Heart left ventricle (tissue), 16 donors: ENCODE data around the gene FARP1. TPM values are rescaled to one million over a fixed set of nuclear protein-coding genes. Genes with fewer than 3 reads are reported as not detected.
A peak's percentile ranks its signal among the peaks of the same experiment; 100 is the strongest.

ENCODE experiments used
- ATAC-seq, 4 donors: fragments of 200-7000 bp; cut with Tn5 transposase; one replicate each; pipeline ENCODE4 v1.9.1; 2020 to 2022; ENCODE audit warnings: moderate library complexity in 4 of 4, mild to moderate bottlenecking in 3 of 4, moderate number of reproducible peaks in 1 of 4
- DNase-seq, 5 donors: peaks; one replicate each; pipeline ENCODE4 v3.0.0-alpha.2; 2020
- H3K27ac ChIP-seq, 12 donors: fragments of 200-600 bp; sonication (generic) in 4 of 12; one replicate each; pipeline versions ENCODE4 v1.5.0 to v1.8.0; 2016 to 2022; ENCODE audit warnings: mild to moderate bottlenecking in 2 of 12
- H3K27me3 ChIP-seq, 9 donors: fragments of 200-600 bp; sonication (generic) in 2 of 9; one replicate each; pipeline versions ENCODE4 v1.5.1 to v1.8.0; 2016 to 2022; ENCODE audit warnings: mild to moderate bottlenecking in 3 of 9
- H3K36me3 ChIP-seq, 9 donors: fragments of 200-600 bp; sonication (generic) in 2 of 9; one replicate each; pipeline versions ENCODE4 v1.5.0 to v1.8.0; 2018 to 2022; ENCODE audit warnings: mild to moderate bottlenecking in 2 of 9
- H3K4me1 ChIP-seq, 12 donors: fragments of 200-600 bp; sonication (generic) in 4 of 12; one replicate each; pipeline versions ENCODE4 v1.5.0 to v1.8.0; 2016 to 2022; ENCODE audit warnings: mild to moderate bottlenecking in 3 of 12
- H3K4me3 ChIP-seq, 12 donors: fragments of 200-600 bp; sonication (generic) in 4 of 12; one replicate each; pipeline versions ENCODE4 v1.5.0 to v1.8.0; 2017 to 2022; ENCODE audit warnings: mild to moderate bottlenecking in 9 of 12, moderate library complexity in 4 of 12
- H3K9me3 ChIP-seq, 12 donors: fragments of 200-600 bp; sonication (generic) in 4 of 12; one replicate each; pipeline versions ENCODE4 v1.5.0 to v1.8.0; 2016 to 2022; ENCODE audit warnings: mild to moderate bottlenecking in 1 of 12
- POLR2A ChIP-seq, 2 donors: fragments of 450-650 bp; IDR thresholded peaks; one replicate each; pipeline ENCODE4 v1.6.1; 2017; ENCODE audit warnings: antibody characterized with exemption in 2 of 2, mild to moderate bottlenecking in 2 of 2, moderate library complexity in 2 of 2
- WGBS, 4 donors: extraction: QIAGEN DNeasy Blood & Tissue Kit in 2 of 4; methylation state at CpG; one replicate each; pipeline versions ENCODE4 v1.1.5 to v1.1.7; 2013 to 2018; 5-methylcytosine and 5-hydroxymethylcytosine counted together
- intact Hi-C, 10 donors: fragments of 100-400 bp; cut with DNase I; formaldehyde crosslinking; loops; one replicate each; pipeline versions ENCODE4 v1.11.1 to v1.14.2; 2022
- polyA plus RNA-seq, 2 donors: library from polyadenylated mRNA; stranded (reverse); fragments of 200-250 nt; gene quantifications; one replicate each; pipeline ENCODE4 v1.2.3, GENCODE V29; 2013
- total RNA-seq, 9 donors: library from RNA; depleted of rRNA in 2 of 9; stranded (reverse); fragments of >200 nt in 2 of 9; fragmentation: NEBNext Ultra II Directional in 3 of 9; extraction: Animal tissue kit (Norgen Biotek cat#: 25700) in 3 of 9; gene quantifications; one replicate each; pipeline versions ENCODE4 v1.1.0 to v1.2.4, GENCODE V29; 2016 to 2023
- TF ChIP-seq, protein P1 (sequence below), 12 donors: fragments of 200-600 bp; sonication (generic) in 4 of 12; IDR thresholded peaks; one replicate each; pipeline versions ENCODE4 v1.5.0 to v1.8.0; 2018 to 2022; ENCODE audit warnings: antibody characterized with exemption in 12 of 12, mild to moderate bottlenecking in 5 of 12
- donor health status: ischemic (EF 13 %, LVEDD 7.1; RV severe dilation, severe dysfunction).
- donor health status: healthy with polysubstance abuse.
- donor health status: DM: no; HTN: yes; CAD: no.
- donor health status: DM: no; HTN: no; CAD: no.
- donor health status: ischemic (EF 25% LVEDD 6.9; RV normal size, moderate dysfunction).
- donor health status: ischemic (EF 25% LVEDD 5.7; RV mildly dilated, moderate dysfunction).
- donor health status: healthy.
- donor health status: DM: yes; HTN: yes; CAD: no.
- donor health status: ischemic (EF 35%, LVEDD 5.7; RV mildly dilated, moderate dysfunction).
- donor health status: nonischemic (EF 11% LVEDD 7.7; RV severe dilation, severe dysfunction).
- donor health status: DM: yes; HTN: yes; CAD: no.
- donor health status: PGD.
- donor health status: ischemic (EF 29% LVEDD 5.4; RV normal size, mild dysfunction).
- donor health status: nonischemic (EF 23%, LVEDD 6.1; RV moderate dilation, normal function).

The FARP1 gene
- total and polyA plus RNA-seq, 11 donors = 7.7 to 51.8 (median 22.3) TPM

DNA sequence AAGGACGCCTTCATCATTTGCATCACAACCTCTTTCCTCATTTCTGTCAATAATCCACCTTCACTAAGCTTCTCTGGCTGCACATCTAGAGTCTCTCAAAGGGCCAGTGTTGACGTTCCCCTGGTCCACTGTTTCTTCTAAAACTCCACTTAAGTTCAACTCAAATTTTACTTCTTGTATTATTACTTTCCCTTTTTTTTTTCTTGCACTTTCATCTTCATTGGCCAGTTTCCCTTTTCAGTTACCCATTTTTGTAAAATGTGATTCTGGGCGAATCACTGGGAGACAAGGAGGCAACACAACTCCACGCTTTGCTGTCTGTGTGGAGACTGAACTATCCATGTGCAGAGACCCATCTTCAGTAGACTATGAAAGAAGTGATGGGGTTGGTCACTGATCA, 162.8 kb downstream of the FARP1 start:
- Histone ChIP-seq H3K4me1 (peaks cover 0 to 35% (median 10%) of the 10 kb centered on the region in 12 donors), H3K9me3 (no peaks in the 10 kb centered on the region), H3K36me3 (no peaks in the 10 kb centered on the region), H3K4me3 (no peak overlapping the region), H3K27me3 (no peaks in the 10 kb centered on the region), H3K27ac (no peak overlapping the region)
- DNase-seq = no peak
- intact Hi-C loops = no loop called here
- ATAC-seq = no peak
- 74 to 98% (median 92%) methylated on average over 4 of the region's 4 CpGs for WGBS, 4 donors
- no peak for TF ChIP-seq POLR2A (IDR thresholded peaks at IDR 0.05)
- TF ChIP-seq, protein P1, sequence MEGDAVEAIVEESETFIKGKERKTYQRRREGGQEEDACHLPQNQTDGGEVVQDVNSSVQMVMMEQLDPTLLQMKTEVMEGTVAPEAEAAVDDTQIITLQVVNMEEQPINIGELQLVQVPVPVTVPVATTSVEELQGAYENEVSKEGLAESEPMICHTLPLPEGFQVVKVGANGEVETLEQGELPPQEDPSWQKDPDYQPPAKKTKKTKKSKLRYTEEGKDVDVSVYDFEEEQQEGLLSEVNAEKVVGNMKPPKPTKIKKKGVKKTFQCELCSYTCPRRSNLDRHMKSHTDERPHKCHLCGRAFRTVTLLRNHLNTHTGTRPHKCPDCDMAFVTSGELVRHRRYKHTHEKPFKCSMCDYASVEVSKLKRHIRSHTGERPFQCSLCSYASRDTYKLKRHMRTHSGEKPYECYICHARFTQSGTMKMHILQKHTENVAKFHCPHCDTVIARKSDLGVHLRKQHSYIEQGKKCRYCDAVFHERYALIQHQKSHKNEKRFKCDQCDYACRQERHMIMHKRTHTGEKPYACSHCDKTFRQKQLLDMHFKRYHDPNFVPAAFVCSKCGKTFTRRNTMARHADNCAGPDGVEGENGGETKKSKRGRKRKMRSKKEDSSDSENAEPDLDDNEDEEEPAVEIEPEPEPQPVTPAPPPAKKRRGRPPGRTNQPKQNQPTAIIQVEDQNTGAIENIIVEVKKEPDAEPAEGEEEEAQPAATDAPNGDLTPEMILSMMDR (IDR thresholded peaks at IDR 0.05) = no peak

DNA sequence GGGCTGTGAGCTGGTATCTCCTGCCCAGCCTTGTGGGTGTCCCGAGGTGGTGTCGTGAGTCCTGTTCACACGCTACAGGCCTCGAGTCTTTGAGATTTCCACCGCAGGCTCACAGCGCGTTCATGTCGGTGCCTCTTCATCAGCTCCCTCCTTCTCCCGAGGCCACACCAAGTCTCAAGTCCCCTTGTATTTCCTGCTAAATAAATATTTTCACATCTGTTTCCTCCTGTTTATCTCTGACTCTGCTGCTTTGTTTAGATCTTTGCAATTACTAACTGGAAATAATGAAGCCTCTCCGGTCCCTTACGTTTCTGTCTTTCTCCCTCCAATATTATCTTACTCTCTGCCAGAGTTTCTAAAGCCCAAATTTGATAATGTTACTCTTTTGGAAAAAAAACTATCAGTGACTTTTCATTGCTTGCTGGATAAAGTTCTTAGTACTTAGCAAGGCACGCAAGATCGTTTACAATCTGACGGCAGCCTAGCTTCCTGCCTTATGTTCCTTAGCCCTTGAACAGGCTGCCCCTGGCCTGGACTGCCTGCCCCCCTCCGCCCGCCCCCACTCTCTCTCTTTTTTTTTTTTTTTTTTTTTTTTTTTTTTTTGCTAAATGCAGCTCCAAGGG, 164.7 kb downstream of the FARP1 start:
- DNase-seq = peak in 3 of 5 donors; percentile 29 to 43 (median 40)
- peak overlapping the region in 11 of 12 donors; percentile 3 to 79 (median 43) for H3K27ac ChIP-seq
- peak; percentile 44 to 88 (median 64) for ATAC-seq
- H3K4me3 ChIP-seq = peak overlapping the region in 6 of 12 donors; percentile 11 to 35 (median 23)
- H3K36me3 ChIP-seq = no peaks in the 10 kb centered on the region
- peaks cover 0 to 30% (median 11%) of the 10 kb centered on the region in 12 donors for H3K4me1 ChIP-seq
- no peaks in the 10 kb centered on the region for H3K27me3 ChIP-seq
- 37 to 55% (median 47%) methylated on average over 16 of the region's 16 CpGs for WGBS, 4 donors
- no peaks in the 10 kb centered on the region for H3K9me3 ChIP-seq
- intact Hi-C loops = no loop called here
- TF ChIP-seq, protein P1 (IDR thresholded peaks at IDR 0.05) = no peak
- TF ChIP-seq POLR2A (IDR thresholded peaks at IDR 0.05) = no peak

DNA sequence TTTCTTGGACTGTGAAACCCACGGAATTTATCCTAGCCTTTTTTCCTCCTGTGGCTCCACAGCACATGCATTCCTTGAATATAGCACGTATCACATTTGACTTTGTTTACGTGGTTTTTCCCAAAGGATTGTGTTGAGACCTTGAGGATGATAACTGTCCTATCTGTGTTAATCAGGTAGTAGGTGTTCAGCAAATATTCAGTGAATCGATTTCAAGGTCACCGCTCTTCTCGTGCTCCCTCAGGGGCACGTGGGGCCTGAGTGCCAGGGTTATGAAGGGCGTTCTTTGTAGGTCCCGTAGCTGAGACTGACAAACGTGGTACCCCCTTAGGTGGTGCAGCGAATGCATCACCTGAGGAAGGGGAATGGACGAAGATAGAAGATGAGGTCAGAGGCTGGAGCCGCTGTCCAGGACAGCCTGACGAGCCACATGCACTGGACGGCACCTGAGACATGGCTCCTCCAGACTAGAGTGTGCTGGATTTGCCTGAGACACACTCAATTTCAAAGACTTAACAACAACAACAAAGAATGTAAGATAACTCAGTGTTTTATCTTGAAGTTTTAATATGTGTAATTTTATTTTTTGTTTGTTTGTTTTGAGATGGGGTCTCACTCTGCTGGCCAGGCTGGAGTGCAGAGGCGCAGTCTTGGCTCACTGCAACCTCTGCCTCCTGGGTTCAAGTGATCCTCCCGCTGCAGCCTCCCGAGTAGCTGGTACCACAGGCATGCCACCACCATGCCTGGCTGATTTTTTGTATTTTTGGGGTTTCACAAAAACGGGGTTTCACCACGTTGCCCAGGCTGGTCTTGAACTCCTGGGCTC, 165.4 kb downstream of the FARP1 start:
- ATAC-seq (no peak), DNase-seq (no peak)
- H3K27ac ChIP-seq = peak overlapping the region in 11 of 12 donors; percentile 3 to 79 (median 42)
- H3K27me3 ChIP-seq = no peaks in the 10 kb centered on the region
- H3K4me1 ChIP-seq = peaks cover 0 to 30% (median 11%) of the 10 kb centered on the region in 12 donors
- TF ChIP-seq, protein P1 (IDR thresholded peaks at IDR 0.05) = no peak
- no peak for TF ChIP-seq POLR2A (IDR thresholded peaks at IDR 0.05)
- intact Hi-C loops = no loop called here
- H3K36me3 ChIP-seq = no peaks in the 10 kb centered on the region
- WGBS, 4 donors = 63 to 73% (median 72%) methylated on average over 20 of the region's 20 CpGs
- H3K9me3 ChIP-seq = no peaks in the 10 kb centered on the region
- H3K4me3 ChIP-seq = peak overlapping the region in 4 of 12 donors; percentile 20 to 35 (median 26)
